Effector CD8-positive, alpha-beta T cell (primary cell): Measurements from ENCODE around the gene EIF4H.
"Not testable (repeated sequence)": the region's sequence is repeated elsewhere in the genome, so short reads cannot be mapped to it uniquely, and the experiment has no call there.

Source experiments
- DNase-seq: peaks from one replicate; lab custom pipeline; 2025; lab: John Stamatoyannopoulos, UW
- total RNA-seq, 4 experiments: gene quantifications; one replicate each; lab custom pipeline; 2026; lab: John Stamatoyannopoulos, UW

The EIF4H gene
- 288 to 410 (median 331) reads per million in 4 experiments for total RNA-seq

DNA sequence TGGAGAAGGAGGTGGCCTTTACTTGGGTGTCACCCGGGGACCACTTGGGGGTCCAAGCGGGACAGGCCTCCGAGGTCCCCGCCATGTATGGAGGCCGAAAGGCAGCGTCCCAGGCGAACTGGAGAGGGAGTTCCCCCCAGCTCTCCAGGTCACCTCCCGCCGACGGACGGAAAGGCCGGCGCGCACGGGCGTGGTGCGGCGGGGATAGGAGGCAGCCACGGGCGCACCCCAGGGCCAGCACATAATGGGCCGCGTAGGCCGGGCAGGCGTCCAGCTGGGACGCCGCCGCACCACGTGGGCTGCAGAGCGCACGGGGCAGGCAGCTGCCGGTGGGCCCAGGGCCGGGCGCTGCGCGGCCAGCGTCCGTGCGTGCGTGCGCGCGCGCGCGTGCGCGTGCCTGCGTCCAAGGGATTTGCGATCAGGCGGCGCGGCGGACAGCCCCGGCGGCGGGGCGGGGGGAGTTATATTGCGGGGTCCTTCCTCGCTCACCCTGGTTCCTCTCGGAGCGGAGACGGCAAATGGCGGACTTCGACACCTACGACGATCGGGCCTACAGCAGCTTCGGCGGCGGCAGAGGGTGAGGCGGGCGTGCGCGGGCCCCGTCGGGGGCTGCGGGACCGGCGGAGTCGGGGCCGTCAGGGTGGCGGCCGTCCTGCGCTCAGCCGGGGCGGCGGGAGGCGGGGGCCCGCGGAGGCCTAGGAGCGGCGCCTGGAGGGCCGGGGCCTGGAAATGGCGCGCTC lies at the start of gene EIF4H:
EIF4H (plus strand) TSS at position 491 of the 740 bp plus-strand sequence; CDS start at position 519, 28 bp downstream.
- DNase-seq = peak; percentile 86

DNA sequence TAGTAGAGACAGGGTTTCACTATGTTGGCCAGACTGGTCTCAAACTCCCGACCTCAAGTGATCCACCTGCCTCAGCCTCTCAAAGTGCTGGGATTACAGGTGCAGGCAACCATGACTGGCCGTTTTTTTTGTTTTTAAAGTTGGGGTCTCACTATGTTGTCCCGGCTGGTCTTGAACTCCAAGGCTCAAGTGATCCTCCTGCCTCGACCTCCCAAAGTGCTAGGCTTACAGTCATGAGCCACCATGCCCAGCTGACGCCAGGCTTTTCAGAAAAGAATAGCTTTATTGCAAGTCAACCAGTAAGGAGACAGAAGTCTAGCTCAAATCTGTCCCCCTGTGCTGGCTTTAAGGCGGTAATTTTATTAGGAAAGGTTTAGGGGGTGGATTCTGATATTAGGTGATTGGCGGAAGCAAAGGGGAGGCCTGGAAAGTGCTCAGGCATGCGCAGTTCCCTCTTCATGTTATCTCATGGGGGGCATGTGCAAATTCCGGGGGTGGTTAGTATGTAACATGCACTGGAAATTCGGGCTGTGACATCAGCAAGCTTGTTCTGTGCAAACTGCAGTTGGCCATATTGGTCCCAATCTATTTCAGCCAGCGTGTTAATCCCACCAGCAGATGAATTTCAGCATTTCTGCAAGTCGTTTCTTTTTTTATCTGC lies 47.8 kb upstream of the EIF4H start:
- no peak for DNase-seq

DNA sequence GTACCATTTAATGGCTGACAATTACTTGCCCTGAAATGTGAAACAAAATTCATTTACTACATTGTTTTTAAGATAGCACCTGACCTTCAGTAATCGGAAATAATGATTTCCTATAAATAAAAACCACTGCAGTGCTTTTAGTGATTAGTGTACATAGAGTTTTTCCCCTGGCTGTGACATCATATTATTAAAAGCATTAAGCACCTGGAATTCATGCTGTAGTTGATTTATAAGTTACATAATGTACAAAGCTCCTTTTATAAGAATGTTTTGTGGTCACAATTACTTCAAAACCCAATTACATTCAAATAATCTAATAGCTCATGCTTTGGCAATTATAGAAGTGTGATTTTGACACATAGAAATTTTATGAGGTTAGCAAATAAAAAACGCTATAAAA lies 44.3 kb upstream of the EIF4H start:
- DNase-seq = no peak

DNA sequence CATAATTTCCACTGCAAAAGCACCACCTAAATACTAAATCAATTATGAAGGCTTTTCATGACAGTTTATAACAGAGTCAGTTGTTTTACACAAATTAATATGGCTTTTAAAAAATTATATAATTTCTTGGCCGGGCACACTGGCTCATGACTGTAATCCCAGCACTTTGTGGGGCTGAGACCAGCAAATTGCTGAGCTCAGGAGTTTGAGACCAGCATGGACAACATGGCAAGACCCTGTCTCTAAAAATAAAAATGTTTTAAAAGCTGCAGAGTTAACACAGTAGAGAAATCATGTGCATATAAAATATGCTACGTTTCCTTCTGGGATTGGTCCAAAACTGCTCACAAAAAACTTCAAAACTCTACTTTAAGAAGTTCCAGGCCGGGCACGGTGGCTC lies 43.6 kb upstream of the EIF4H start:
- no peak for DNase-seq

DNA sequence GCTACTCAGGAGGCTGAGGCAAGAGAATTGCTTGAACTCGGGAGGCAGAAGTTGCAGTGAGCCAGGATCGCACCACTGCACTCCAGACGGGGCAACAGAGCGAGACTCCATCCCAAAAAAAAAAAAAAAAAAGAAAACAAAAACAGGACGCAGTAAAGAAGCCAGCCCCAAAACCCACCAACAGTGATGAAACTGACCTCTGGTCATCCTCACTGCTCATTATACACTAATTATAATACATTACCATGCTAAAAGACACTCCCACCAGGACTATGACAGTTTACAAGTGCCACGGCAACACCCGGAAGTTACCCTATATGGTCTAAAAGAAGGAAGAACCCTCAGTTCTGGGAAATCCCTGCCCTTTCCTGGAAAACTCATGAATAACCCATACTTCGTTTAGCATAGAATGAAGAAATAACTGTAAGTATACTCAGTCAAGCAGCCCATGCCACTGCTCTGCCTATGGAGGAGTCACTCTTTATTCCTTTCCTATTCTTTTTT lies 40.0 kb upstream of the EIF4H start:
- no peak for DNase-seq

DNA sequence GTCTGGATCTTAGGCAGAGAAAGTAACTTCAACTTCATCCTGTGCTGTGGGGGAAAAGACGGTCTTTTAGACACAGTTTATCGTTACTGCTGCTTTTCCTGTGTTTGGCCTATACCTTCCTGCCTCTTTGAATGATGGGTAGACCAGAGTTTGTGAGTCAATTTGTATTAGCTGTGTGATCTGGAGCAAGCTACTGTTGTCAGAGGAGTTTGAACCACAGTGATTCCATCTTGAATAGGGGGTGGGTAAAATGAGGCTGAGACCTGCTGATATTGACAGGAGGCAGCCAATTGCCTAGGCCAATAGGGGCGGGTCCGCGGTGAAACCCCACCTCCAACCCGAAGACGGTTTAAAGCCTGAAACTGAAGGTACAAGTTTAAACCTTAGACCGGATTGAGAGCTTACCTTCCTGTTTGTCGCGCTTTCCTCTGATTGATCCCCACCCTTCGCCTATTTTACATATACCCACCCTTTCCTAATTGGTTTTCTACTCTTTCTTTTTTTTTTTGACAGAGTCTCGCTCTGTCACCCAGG lies 35.8 kb upstream of the EIF4H start:
- DNase-seq = no peak

DNA sequence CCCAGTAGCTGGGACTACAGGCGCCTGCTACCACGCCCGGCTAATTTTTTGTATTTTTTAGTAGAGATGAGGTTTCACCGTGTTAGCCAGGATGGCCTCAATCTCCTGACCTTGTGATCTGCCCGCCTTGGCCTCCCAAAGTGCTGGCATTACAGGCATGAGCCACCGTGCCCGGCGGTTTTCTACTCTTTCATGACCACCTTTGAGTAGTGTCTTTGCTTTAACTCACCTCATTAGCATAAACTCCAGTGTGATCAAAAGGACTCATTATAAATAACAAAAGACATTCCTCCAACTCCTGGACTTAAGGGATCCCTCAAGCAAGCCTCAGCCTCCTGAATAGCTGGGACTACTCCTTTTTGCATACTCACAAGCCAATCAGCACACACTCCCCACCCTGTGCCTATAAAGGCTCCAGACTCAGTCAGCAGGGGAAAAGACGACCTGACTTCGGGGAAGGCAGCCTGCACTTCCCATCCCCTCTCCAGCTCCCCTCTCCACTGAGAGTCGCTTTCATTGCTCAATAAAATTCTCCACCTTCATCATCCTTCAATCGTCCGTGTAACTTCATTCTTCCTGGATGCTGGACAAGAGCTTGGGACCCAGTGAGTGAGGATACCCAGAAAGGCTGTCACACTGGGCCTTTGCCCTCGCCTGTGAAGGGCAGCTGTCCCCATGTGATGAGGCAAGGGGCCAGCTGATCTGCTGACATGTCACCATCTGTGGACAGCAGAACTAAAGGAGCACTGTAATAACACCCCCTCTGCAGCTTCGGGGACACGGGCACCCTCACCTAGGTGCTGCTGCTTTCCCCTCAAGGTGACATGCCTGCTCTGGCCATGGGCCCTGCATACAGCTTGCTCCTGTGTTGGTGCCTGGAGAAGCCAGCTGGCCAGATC lies 35.0 kb upstream of the EIF4H start:
- no peak for DNase-seq

DNA sequence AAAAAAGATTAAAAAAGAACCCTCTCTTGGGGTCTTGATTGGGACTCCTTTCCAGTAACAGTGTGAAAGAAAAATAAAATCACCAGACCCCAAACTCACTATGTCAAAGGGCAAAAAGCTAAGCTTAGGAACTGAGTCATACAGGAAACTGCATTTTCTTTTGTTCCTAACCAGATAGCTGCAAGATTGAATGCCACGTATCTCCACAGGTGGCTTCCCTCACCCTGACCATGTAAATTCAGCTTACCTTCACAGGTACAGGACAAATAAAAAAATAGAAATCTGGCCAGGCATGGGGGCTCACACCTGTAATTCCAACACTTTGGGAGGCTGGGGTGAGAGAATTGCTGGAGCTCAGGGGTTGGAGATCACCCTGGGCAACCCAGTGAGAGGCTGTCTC lies 32.5 kb upstream of the EIF4H start:
- no peak for DNase-seq

DNA sequence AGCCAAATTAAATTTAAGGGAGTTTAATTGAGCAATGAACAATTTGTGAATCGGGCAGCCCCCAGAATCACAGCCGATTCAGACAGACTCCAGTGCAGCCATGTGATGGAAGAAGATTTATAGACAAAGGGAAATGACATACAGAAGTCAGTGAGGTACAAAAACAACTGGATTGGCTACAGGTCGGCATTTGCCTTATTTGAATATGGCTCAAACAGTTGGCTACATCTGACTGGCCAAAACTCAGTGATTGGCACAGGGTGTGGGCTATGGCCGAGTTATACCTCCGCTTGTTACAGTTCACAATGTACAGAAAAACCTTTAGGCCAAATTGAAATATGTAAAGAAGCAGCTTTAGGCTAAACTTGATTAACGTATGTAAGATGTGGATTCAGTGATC lies 30.8 kb upstream of the EIF4H start:
- DNase-seq = no peak

DNA sequence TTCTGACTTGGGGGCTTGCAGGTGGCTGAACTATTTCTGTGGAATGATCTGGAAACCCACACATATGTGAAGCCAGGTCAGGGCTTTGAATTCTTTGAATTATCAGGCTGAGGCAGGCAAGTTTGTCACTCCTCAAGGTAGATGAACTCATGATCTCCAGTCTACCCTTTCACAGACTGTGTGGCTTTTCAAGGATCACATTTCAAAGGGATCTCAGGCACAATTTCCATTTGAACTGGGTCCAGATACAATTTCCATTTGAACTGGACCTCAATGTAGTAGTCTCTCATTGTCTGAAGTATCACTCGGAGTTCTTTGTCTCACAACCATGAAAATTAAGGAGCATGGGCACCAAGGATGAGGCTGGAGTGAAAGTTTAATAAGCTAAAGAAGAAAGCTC lies 25.7 kb upstream of the EIF4H start:
- DNase-seq = no peak

DNA sequence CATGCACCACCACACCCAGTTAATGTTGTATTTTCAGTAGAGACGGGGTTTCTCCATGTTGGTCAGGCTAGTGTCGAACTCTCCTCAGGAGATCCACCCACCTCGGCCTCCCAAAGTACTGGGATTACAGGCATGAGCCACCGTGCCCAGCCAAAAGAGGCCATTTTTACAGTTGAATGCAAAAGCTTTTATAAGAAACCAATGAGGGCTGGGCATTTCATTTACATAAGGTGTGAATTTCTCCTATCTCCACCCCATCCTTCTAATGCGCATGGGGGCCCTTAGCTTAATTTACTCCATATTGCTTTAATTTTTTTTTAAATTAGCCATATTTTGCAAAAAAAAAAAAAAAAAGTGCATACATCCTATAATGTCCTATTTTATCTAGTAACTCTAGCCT lies 25.1 kb upstream of the EIF4H start:
- DNase-seq = no peak

DNA sequence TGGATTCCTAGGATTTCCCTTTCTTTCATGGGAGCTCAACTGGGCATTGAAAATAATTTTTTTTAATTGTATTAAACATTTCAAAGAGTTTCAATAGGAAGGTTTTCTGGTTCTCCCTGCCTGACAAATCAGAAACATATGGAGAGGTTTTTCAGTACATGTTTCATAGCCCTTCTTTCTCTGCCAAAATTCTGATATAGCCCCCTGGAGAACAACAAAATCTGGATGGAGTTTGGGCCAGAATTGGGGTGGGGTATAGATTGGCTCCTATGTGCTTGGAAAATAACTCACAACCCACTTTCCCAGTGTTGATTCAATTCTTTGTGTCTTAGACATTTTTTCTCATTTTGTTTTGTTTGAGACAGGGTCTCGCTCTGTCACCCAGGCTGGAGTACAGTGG lies 24.6 kb upstream of the EIF4H start:
- DNase-seq = no peak

DNA sequence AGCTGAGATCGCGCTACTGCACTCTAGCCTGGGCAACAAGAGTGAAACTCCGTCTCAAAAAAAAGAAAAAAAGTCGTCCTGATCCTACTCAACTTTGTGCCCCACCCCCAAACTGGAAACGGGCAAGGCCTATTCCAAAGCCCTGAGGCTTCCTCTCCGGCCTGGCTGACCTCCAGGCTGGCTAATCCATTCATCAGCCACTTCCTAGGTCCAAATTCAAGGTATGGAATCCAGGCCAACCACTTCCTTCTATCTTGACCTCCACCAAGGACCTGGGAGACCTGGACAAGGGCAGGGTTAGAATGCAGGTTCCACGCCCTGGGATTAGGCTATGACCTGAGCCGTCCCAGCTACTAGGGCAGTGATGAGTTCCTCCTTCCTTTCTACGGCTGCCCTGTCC lies 20.4 kb upstream of the EIF4H start:
- DNase-seq = no peak

DNA sequence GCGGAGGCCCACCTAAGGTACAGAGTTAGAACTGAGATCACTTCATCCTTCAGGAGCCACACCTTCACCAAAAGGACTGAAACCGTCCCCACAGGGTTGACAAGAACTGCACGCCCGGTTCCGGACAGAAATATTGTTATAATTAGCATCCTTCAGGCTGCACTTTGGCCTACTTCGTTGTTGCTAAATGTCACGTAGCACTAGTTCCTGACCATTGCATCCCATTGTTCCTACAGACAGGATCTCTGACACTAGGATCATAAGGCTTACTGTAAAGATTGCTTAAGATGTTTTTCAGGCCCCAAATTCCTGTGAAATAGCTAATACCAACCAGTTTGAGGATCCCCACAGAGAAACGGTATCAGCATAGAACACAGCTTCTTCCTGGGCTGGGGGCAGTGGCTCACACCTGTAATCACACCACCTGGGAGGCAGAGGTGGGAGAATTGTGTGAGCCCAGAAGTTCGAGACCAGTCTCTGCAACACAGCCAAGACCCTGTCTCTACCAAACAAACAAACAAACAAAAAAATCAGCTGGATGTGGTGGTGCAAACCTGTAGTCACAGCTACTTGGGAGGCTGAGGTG lies 18.3 kb upstream of the EIF4H start:
- no peak for DNase-seq

DNA sequence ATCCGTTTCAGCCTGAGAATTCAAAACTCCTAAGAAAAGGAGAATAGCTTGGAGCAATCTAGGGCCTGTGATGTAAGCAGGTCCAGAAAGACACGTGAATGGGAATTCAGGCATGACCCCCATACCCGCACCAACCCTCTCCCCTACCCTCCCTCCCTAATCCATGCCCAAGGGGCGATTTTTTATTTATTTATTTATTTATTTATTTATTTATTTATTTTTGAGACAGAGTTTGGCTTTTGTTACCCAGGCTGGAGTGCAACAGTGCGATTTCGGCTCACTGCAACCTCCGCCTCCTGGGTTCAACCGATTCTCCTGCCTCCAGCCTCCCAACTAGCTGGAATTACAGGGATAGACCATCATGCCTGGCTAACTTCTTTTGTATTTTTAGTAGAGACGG lies 16.6 kb upstream of the EIF4H start:
- DNase-seq = no peak

DNA sequence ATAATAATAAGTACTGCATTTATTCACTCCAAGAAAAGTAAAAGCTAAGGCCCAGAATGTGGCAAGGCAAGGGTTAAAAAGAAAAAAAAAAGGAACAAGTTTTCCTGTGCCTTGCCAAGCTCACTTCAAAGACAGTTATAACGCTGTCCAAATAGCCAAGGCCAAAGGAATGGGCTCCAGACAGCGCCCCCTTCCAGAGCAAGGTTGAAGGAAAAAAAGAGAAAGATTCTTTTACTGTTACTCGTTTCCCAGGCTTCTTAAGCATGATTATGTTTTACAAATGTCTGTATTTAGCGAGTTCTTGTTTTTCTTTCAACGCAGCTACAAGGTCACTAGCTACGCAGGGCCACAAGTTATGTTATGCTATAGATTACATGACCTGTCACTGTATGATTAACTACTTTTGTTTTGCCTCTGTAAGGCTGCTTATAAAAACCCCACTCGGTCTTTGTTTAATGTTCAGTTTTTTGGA lies 9.1 kb upstream of the EIF4H start:
- DNase-seq = no peak

DNA sequence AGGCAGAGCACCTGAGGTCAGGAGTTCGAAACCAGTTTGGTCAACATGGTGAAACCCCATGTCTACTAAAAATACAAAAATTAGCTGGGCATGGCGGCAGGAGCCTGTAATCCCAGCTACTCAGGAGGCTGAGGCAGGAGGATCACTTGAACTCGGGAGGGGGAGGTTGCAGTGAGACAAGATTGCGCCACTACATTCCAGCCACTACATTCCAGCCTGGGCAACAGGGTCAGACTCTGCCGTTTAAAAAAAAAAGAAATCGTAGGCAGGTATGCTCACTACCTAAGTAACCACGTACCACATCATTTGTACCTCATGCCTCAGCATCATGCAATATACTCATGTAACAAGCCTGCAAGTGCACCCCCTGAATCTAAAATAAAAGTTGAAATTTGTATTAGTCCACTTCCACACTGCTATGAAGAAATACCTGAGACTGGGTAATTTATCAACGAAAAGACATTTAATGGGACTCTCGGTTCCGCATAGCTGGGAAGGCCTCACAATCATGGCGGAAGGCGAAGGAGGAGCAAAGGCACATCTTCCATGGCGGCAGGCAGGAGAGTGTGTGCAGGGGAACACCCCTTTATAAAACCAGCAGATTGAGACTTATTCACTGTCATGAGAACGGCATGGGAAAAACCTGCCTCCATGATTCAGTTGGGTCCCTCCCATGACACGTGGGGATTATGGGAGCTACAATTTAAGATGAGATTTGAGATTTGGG lies 8.1 kb upstream of the EIF4H start:
- DNase-seq = no peak

DNA sequence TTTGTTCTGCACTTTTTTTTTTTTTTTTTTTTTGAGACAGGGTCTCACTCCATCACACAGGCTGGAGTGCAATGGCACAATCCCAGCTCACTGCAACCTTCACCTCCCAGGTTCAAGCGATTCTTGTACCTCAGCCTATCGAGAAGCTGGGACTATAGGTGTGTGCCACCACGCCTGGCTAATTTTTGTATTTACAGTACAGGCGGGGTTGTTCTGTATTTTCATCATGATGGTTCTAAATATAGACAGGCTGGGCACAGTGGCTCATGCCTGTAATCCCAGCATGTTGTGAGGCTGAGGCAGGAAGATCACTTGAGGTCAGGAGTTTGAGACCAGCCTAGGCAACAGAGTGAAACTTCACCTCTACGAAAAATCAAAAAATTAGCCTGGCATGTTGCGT lies 6.8 kb upstream of the EIF4H start:
- not testable (repeated sequence) for DNase-seq

DNA sequence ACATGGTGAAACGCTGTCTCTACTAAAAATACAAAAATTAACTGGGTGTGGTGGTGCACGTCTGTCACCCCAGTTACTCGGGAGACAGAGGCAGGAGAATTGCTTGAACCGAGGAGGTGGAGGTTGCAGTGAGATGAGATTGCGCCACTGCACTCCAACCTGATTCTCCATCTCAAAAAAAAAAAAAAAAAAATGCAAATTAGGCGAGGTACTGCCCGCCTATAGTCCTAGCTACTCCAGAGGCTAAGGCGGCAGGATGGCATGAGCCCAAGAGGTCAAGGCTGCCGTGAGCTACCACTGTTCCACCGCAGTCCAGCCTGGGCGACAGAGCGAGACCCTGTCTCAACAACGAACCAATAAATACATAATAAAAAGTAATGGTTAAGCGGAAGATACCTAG lies 1.1 kb upstream of the EIF4H start:
- no peak for DNase-seq

DNA sequence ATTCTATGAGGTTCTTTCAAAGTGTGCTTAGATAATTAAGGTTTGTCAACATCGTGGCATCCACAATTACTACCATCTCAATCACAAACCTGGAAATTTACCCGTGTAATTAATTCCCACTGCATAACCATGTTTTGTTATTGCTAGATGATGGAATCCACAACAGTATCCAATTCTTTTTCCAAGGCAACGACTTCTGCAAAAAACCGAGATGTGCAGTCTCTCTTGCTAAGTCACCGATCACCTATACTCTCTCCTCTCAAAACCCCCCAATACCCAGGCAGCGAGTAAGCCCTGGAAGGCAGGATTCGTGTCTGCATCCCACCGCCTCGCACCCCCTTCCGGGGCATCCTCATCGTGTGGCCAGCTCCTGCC lies 678 bp upstream of the EIF4H start:
- peak; percentile 31 for DNase-seq

DNA sequence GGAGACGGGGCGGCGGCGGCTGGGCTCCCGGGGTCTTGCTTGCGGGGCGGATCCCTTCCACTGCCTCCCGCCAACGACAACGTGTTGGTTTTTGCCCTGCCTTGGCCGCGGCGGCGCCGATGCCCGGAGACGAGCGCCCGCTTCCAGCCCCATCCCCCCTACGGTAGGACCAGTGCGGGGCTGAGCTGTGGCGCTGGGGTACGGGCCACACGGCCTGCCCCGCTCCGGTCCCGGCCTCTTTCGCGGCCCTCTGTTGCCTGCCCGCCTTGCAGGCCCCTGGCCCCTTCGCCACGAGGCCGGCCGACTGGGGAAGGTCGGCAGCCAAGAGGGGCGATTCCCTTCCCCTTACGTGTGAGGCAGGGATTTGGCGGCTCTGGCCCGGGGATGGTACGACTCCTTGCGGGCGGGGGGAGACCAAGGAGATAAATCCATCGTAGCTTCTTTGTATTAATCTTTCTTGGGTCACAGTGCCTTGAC lies 488 bp downstream of the EIF4H start:
- peak; percentile 30 for DNase-seq
